GM21786 (cell line): ENCODE results near the gene ADARB1.

Experiments
- ATAC-seq: cut with Tn5 transposase; IDR thresholded peaks from one replicate; pipeline ENCODE4 v1.9.1; 2021; ENCODE audit not compliant: unreplicated experiment

The ADARB1 gene

GRCh38 chr21:45113543-45113942 is 39.2 kb downstream of the ADARB1 start:
- ATAC-seq = no peak

DNA sequence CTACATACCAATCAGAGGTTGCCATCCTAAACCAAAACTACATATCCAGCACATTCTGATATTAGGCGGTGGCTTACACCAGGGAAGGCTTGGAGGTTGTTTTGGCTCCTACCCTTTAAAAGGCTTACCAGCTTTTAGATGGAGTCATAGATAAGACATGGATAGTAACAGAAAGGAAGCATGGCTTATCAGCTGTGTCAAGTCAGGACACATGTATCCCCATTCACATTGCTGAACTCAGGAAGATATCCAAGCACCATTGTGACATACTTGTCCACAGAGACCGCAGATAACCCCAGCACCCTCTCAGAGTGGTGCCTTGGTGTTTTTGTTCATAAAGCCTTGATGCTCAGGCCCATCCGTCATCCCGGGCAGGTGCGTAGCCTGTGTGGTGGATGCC is 39.7 kb downstream of the ADARB1 start:
- ATAC-seq = no peak

GRCh38 chr21:45114475-45114874 is 40.1 kb downstream of the ADARB1 start:
- ATAC-seq = no peak

DNA sequence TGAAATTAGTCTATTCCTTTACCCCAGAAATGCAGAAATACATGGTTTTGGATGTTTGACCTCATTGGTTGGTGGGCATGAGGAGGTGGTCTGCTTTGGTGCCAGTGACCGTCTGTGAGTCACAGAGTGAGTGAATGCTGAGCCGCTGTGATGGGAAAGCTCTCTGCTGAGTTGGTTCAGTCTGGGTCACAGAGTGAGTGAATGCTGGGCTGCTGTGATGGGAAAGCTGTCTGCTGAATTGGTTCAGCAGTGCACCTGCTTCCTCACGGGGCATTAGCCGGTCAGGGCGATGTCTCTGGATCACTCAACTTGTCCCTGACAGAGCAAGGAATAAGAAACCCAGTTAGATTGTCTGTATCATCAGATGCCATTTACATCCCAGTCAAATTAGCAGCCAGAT is 40.8 kb downstream of the ADARB1 start:
- no peak for ATAC-seq

DNA sequence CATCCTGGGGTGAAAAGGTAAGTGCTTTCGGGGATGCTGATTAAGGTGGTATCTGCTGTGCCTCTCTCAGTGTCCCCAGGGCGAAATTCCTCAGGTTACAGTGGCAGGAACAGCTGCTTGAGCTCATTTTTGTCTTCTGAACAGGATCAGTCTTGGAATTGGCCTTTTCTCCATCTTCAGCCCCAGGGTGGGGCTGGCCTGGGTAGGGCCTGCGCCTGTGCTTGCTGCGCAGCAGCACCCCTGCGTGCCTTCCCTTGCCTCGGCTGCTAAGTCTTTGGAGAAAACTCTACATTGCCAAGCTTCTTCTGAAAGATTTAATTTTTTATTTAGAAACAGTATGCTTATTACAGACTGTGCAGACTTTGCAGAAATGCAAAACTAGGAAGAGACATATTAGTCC is 41.7 kb downstream of the ADARB1 start:
- ATAC-seq = no peak

DNA sequence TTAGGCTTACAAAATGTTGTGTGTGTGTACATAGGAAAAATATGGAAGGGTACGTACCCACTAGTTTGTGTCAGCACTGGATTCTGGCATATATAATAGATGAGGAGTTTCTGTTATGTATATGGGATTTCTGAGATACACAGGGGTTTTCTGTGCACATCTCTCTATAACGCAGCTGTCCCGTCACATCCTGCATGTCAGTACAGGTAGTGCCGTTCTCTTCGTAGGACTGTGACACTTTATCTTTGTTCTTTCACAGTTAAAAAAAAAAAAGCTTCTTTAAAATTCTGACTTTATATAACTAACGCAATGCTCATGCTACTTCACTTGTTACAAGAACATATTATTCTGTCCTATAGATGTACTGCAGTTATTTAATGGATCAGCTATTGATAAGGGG is 42.9 kb downstream of the ADARB1 start:
- ATAC-seq = no peak

- no peak for ATAC-seq
Measured at GRCh38 chr21:45118099-45118498, 43.7 kb downstream of the ADARB1 start.

GRCh38 chr21:45119812-45120211 is 45.4 kb downstream of the ADARB1 start:
- no peak for ATAC-seq

- ATAC-seq = no peak
Measured at GRCh38 chr21:45120975-45121374, 46.6 kb downstream of the ADARB1 start.

DNA sequence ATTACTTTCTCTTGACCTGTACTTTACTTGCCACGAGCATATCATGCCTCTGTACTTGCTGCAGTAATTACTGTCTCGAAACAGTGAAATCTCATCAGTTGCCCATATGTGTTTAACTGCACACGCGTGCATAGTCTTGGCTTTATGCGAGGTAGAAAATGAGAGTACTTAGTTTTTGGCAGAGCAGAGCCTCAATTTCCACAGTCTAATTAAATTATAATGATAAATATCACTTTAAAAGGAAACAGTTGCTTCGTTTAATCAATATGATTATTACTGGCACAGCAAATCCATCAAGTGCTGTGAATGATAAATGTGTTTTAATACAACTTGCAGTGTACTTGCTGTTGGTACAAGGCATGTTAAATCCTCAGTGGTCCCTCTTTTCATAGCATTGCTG is 47.6 kb downstream of the ADARB1 start:
- no peak for ATAC-seq

DNA sequence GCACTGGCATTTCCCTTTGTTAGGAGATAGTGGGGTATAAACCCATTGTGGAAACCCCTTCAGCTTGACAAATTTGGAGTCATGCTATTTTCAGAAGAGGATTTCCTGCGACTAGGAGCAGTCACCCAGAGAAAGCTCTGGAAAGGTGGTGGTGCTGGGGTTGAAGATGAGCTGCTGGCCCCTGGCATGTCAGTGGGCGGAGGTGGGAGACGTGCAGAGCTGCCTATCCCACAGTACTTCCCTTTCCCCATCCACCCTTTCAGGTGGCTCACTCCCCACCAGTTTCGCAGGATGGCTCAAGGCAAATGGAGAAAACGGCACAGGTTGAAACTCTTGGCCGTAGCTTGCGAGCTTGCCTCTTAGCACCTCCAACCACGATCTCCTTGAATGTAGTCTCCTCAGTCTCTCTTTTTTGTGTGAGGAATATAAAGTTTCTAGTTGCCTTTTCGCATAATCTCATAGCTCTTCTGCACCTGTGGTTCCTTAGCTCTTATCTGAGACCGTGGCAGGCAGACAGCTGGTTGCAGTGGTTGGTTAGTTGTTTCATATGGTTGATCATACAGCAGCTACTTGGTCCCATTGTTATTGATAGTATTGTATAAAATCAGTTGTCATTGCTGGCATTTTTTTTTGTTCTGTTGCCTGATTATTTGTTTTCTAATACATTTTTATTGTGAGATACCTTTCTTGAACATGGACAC is 48.2 kb downstream of the ADARB1 start:
- no peak for ATAC-seq

DNA sequence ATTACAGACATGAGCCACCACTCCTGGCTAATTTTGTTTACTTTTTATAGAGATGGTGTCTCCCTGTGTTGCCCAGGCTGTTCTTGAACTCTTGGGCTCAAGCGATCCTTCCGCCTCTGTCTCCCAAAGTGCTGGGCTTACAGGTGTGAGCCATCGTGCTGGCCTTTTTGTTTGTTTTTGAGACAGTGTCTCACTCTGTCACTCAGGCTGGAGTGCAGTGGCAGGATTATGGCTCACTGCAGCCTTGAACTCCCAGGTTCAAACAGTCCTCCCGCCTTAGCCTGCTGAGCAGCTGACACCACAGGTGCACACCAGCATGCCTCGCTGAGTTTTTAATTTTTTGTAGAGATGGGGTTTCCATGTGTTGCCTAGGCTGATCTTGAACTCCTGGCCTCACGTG is 49.1 kb downstream of the ADARB1 start:
- ATAC-seq = no peak

DNA sequence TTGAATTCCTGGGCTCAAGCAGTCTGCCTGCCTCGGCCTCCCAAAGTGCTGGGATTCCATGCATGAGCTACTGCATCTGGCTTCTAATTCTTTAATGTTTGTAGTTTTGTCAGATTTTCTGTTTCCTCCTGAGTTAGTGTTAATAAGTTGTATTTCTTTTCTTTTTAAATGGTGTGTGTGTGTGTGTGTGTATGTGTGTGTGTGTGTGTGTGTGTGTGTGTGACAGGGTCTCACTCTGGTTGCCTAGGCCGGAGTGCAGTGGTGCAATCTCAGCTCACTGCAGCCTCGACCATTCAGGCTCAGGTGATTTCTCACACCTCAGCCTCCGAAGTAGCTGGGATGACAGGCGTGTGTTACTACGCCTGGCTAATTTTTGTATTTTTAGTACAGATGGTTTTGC is 50.2 kb downstream of the ADARB1 start:
- ATAC-seq = no peak

DNA sequence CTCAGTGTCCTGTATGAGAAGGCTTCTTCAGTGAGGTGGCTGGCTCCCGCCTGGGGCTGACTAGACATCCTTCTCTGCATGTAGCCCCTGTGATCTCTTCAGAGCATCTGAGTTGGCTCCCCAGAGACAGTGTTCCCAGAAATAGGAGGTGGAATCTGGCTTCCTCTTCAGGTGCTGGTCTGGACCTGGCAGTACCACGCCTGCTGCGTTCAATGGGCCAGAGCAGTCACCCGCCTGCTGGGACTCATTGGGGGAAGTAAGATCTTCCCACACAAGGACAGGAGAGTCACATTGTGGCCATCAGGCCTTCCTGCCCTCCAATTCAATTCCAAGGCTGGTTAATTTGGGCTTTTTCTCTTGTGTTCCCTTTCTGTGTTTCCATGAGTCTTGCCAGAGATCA is 51.0 kb downstream of the ADARB1 start:
- no peak for ATAC-seq

- ATAC-seq = no peak
Measured at GRCh38 chr21:45126204-45126626, 51.8 kb downstream of the ADARB1 start.

DNA sequence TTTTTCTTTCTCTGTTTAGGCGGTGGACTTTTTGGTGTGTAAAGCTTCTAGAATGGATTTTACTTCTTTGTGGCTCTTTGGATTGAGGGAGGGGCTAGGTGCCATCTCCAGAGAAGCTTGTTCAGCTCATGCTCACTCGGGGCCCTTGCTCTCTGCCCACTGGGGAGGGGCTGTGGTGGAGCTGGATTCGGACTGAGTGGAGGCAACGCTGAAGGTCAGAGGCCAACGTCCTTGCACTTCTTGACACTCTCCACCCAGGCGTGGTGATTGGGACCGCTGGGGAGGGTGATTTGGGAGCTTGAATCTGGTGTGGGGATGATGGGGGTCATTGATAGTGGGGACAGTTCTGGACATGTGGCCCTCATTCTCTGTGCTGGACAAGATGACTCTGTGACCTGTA is 52.6 kb downstream of the ADARB1 start:
- no peak for ATAC-seq

DNA sequence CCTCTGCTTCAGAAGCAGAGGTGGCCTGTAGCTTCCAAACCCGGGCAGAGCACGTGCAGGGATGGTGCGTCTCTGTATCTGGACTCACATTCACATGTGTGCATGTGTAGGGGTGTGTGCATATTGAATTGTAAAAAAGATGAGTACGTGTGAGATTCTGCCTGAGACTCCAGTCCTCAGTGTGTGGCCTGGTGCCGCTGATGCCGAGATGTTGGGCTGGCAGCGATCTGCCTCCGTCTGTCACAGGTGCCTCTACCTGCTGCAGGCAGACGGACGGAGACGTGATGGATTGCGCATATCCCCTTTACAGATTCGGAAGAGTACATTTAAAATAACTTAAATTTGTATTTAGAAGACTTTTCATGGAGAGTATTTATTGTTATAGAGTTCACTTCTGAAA is 53.6 kb downstream of the ADARB1 start:
- ATAC-seq = no peak

GRCh38 chr21:45128613-45129188 is 54.3 kb downstream of the ADARB1 start:
- no peak for ATAC-seq

GRCh38 chr21:45129189-45129923 is 55.0 kb downstream of the ADARB1 start:
- ATAC-seq = no peak

- no peak for ATAC-seq
Measured at GRCh38 chr21:45130324-45130774, 56.0 kb downstream of the ADARB1 start.

- ATAC-seq = no peak
Measured at GRCh38 chr21:45131537-45131999, 57.2 kb downstream of the ADARB1 start.
